Prostate gland (tissue), 2 donors: ENCODE measurements around the gene UBASH3B. TPM values are rescaled to one million over a fixed set of nuclear protein-coding genes. Genes with fewer than 3 reads are reported as not detected.

Experiments used
- DNase-seq: peaks from one replicate; pipeline ENCODE4 v3.0.0-alpha.2; 2019; ENCODE audit warnings: low spot score
- H3K27ac ChIP-seq, 2 donors: fragments of 200-600 bp; sonication (generic); 2 replicates each; pipeline ENCODE4 v1.5.1; 2017 to 2019
- H3K27me3 ChIP-seq: fragments of 200-600 bp; sonication (generic); replicated peaks from 2 replicates; pipeline ENCODE4 v1.5.1; 2019; ENCODE audit not compliant: insufficient read depth
- H3K36me3 ChIP-seq, 2 donors: fragments of 200-600 bp; sonication (generic); 1 replicate in 1 of 2; 2 replicates in 1 of 2; pipeline versions ENCODE4 v1.5.1 to v1.8.1; 2017 to 2019
- H3K4me1 ChIP-seq: fragments of 200-600 bp; sonication (generic); replicated peaks from 2 replicates; pipeline ENCODE4 v1.5.1; 2019
- H3K4me3 ChIP-seq, 2 donors: fragments of 200-600 bp; sonication (generic); 2 replicates each; pipeline ENCODE4 v1.5.1; 2017 to 2019
- H3K9me3 ChIP-seq: fragments of 200-600 bp; sonication (generic); 2 replicates; pipeline ENCODE4 v1.5.1; 2017
- POLR2A ChIP-seq: fragments of 450-650 bp; IDR thresholded peaks from one replicate; pipeline ENCODE4 v1.6.1; 2016; ENCODE audit warnings: antibody characterized with exemption, mild to moderate bottlenecking
- POLR2AphosphoS5 ChIP-seq: sonication (generic); formaldehyde crosslinking; IDR thresholded peaks from one replicate; pipeline ENCODE4 v1.6.1; 2017; ENCODE audit warnings: antibody characterized with exemption
- WGBS: methylation state at CpG from one replicate; pipeline ENCODE4 v1.1.5; 2018; 5-methylcytosine and 5-hydroxymethylcytosine counted together
- intact Hi-C: fragments of 100-400 bp; cut with DNase I; formaldehyde crosslinking; loops from one replicate; pipeline ENCODE4 v1.14.2; 2022
- total RNA-seq, 2 donors: library from RNA; depleted of rRNA; stranded (reverse); fragments of >200 nt; gene quantifications; one replicate each; pipeline ENCODE4 v1.1.0, GENCODE V29; 2016
- TF ChIP-seq, protein P1 (sequence below), 4 experiments: fragments of 200-600 bp in 2 of 4; fragments of 450-650 bp in 2 of 4; sonication (generic) in 2 of 4; IDR thresholded peaks; 1 replicate in 3 of 4; 2 replicates in 1 of 4; pipeline ENCODE4 v1.5.1; 2016 to 2019; ENCODE audit warnings: antibody characterized with exemption in 4 of 4, mild to moderate bottlenecking in 2 of 4, moderate library complexity in 2 of 4

The UBASH3B gene
- total RNA-seq, 2 donors from 2014 or later: 1.9 to 9.9 TPM

DNA sequence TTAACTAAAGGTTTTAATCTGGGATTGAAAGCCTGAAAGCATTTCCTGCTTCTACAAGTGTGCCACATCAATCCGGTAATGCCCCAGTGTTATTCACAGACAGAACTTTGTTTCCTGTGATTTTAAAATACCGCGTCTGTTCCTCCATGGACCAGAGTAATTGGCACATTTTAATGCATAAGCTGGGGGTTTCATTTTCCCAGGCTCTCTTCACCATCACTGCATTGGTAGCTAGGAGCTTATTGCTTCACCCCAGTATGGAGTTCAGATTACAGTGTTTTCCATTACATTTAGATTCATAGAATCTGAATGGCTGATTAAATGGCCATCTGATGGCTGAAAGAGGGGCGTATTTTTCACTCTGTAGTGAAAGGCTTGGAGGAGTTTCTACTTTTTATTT is 157.1 kb downstream of the UBASH3B start:
- no peaks in the 10 kb centered on the region for H3K27me3 ChIP-seq
- no peak for DNase-seq
- WGBS: 79% methylated on average over 4 of the region's 4 CpGs
- no peak overlapping the region for H3K4me3 ChIP-seq
- intact Hi-C loops: no loop called here
- H3K9me3 ChIP-seq: no peaks in the 10 kb centered on the region
- H3K27ac ChIP-seq: no peak overlapping the region
- TF ChIP-seq POLR2A: no peak
- no peak for TF ChIP-seq POLR2AphosphoS5
- TF ChIP-seq, protein P1, sequence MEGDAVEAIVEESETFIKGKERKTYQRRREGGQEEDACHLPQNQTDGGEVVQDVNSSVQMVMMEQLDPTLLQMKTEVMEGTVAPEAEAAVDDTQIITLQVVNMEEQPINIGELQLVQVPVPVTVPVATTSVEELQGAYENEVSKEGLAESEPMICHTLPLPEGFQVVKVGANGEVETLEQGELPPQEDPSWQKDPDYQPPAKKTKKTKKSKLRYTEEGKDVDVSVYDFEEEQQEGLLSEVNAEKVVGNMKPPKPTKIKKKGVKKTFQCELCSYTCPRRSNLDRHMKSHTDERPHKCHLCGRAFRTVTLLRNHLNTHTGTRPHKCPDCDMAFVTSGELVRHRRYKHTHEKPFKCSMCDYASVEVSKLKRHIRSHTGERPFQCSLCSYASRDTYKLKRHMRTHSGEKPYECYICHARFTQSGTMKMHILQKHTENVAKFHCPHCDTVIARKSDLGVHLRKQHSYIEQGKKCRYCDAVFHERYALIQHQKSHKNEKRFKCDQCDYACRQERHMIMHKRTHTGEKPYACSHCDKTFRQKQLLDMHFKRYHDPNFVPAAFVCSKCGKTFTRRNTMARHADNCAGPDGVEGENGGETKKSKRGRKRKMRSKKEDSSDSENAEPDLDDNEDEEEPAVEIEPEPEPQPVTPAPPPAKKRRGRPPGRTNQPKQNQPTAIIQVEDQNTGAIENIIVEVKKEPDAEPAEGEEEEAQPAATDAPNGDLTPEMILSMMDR (IDR thresholded peaks at IDR 0.05): no peak
- no peaks in the 10 kb centered on the region for H3K36me3 ChIP-seq
- H3K4me1 ChIP-seq: no peaks in the 10 kb centered on the region

DNA sequence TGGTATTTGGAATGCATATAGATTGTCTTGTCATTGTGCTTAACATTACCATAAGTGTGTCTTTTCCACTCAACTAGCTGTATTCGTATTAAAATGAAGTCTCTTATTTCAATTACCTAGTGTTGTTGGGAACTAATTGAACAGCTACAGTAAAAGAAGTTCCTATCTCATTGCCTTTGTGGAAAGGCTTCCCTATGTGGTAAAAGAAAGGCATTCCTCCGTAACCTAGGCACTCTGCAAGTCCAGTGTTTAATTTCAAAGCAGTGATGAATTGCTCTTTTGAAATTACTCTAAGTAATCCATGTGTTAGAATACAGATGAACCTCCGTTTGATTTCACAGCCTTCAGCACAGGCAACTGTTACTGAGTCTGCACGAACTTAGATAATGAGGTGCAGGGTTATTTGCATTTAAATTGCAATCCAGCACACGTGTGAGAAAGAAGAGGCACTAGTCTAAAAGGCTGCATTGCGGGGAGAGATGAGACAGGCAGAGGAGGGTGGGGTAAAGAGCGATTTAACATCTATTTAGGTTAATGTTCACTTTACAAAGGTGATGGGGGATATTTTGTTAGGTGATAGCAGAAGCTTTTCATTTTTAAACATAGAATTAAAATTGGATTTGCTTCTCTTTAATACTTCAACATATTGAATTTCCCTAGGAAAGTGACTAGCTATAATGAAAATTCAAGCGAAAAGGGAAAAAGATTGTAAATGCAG is 157.8 kb downstream of the UBASH3B start:
- Histone ChIP-seq H3K9me3 (no peaks in the 10 kb centered on the region), H3K4me3 (no peak overlapping the region), H3K27ac (no peak overlapping the region), H3K27me3 (no peaks in the 10 kb centered on the region), H3K36me3 (no peaks in the 10 kb centered on the region), H3K4me1 (no peaks in the 10 kb centered on the region)
- 83% methylated on average over 8 of the region's 8 CpGs for WGBS
- intact Hi-C loops: no loop called here
- TF ChIP-seq, protein P1 (IDR thresholded peaks at IDR 0.05): no peak
- DNase-seq: no peak

DNA sequence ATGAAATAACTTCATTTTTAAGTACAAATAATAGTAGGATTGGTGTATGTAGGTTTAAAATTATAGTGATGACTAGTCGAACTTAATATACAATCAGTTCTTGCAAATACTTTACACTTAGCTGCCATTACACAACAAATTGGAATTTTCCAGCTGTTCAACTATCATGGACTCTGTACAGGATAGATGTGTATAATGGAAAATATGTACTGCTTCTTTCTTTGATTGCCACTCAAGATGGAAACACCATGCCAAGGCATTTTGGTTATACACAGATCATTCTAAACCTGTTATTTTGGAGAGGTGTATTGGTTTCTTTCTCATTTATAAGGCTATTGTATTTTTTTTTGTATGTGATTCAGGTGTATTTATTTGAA is 158.4 kb downstream of the UBASH3B start:
- TF ChIP-seq, protein P1 (IDR thresholded peaks at IDR 0.05): no peak
- no peak for TF ChIP-seq POLR2AphosphoS5
- no peak for TF ChIP-seq POLR2A
- intact Hi-C loops: no loop called here
- H3K4me3 ChIP-seq: no peak overlapping the region

DNA sequence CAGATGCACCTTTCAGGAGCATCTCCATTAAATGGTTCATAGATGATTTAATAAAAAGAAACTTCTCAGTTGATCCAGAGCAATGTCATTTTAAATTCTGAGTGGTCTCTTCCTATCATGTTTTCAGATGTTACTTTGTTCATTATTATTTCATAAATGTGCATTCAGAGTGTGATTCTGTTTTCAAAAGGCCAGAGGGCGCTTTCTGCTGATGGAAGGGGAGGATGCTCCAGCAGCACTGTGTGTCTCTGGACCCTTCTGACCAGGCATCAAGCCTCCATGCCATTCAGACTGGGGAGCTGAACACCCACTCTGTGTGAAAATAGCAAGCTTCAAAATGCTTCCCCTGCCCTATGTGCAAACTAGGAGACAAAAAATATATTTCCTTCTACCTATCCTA is 158.9 kb downstream of the UBASH3B start:
- H3K4me3 ChIP-seq: no peak overlapping the region
- no peaks in the 10 kb centered on the region for H3K9me3 ChIP-seq
- WGBS: 96% methylated on average over 1 of the region's 1 CpG
- DNase-seq: no peak
- no peaks in the 10 kb centered on the region for H3K27me3 ChIP-seq
- no peaks in the 10 kb centered on the region for H3K4me1 ChIP-seq
- H3K36me3 ChIP-seq: no peaks in the 10 kb centered on the region
- no peak for TF ChIP-seq POLR2AphosphoS5
- TF ChIP-seq, protein P1 (IDR thresholded peaks at IDR 0.05): no peak
- TF ChIP-seq POLR2A: no peak
- intact Hi-C loops: no loop called here
- no peak overlapping the region for H3K27ac ChIP-seq

More for the DNA sequence above, 158.4 kb downstream of the UBASH3B start:
- Histone ChIP-seq H3K27me3 (no peaks in the 10 kb centered on the region), H3K9me3 (no peaks in the 10 kb centered on the region), H3K36me3 (no peaks in the 10 kb centered on the region), H3K4me1 (no peaks in the 10 kb centered on the region), H3K27ac (no peak overlapping the region)
- DNase-seq: no peak
- WGBS: 68% methylated on average over 1 of the region's 1 CpG

DNA sequence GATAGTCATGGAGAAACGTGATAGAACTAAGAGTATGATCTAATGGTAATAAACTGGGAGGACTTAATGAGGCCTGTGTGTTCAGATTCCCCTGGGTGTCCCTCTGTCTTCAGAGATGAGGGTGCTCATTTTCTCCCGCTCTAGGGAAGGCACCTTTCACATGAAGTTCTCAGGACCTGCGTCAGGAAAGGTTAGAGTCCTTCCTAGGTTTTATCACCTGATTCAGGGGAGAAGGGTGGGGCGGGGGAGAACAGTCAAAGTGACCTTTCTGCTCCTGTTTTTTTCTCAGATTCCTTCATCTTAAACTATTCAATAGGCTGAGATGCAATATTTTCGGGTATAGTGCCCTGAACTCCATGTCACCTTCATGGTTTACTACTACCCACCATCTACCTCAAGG is 160.4 kb downstream of the UBASH3B start:
- no peaks in the 10 kb centered on the region for H3K9me3 ChIP-seq
- no peak for TF ChIP-seq POLR2A
- TF ChIP-seq, protein P1 (IDR thresholded peaks at IDR 0.05): no peak
- no peak for TF ChIP-seq POLR2AphosphoS5
- WGBS: 83% methylated on average over 5 of the region's 5 CpGs
- no peaks in the 10 kb centered on the region for H3K4me1 ChIP-seq
- H3K4me3 ChIP-seq: no peak overlapping the region
- intact Hi-C loops: no loop called here
- no peak overlapping the region for H3K27ac ChIP-seq
- DNase-seq: no peak
- no peaks in the 10 kb centered on the region for H3K36me3 ChIP-seq
- H3K27me3 ChIP-seq: no peaks in the 10 kb centered on the region
